ENCODE data around the gene STING1. TPM values are rescaled to one million over a fixed set of nuclear protein-coding genes. Genes with fewer than 3 reads are reported as not detected.
A peak's percentile ranks its signal among the peaks of the same experiment; 100 is the strongest.

STING1 gene
- total and polyA plus RNA-seq, 2 donors (not counting 1 experiment from before 2014, with no cell fraction given) = 70.2 to 78.4 TPM

DNA sequence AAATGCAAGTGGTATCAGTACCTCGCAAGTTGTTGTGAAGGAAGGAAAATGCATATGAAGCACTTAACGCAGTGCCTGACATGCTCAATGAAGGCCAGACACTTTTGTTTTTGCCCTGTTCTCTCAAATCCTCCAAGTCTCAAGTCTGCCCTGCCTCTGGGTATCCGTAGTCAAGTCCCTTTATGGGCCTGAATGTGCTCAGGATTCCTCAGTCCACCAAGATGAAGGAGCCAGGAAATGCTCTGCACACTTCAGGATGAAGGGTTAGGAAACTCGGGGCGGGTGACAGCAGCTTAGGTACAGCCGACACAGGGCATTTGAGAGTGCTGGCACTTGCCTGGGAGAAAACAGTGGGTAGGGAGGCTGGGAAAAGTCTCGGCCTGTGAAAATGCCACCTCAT lies 21.4 kb downstream of the STING1 start:
- H3K27me3 ChIP-seq (ENCODE audit: control insufficient read depth, insufficient read depth, low read length) = no peaks in the 10 kb centered on the region
- no peaks in the 10 kb centered on the region for H3K79me2 ChIP-seq (ENCODE audit: control insufficient read depth, insufficient read depth, low read length)
- no peaks in the 10 kb centered on the region for H3K9me3 ChIP-seq (ENCODE audit: control insufficient read depth, insufficient read depth, low read depth, low read length)
- H3K27ac ChIP-seq (ENCODE audit: insufficient read depth, low read length) = no peak overlapping the region
- no peak overlapping the region for H3K4me3 ChIP-seq (replicated peaks in 1 of 4; ENCODE audit: control extremely low read depth in 1 of 4, insufficient read depth in 1 of 4, low read depth in 3 of 4, low read length in 4 of 4)
- no peak overlapping the region for H2AFZ ChIP-seq (ENCODE audit: low read length)
- H3K9ac ChIP-seq (ENCODE audit: insufficient read depth, low read length) = no peak overlapping the region
- H3K4me2 ChIP-seq (ENCODE audit: extremely low read depth, insufficient read depth, low read length) = no peak overlapping the region
- H3K4me1 ChIP-seq (ENCODE audit: control insufficient read depth, extremely low read depth, insufficient read depth, low read length) = no peaks in the 10 kb centered on the region
- no peaks in the 10 kb centered on the region for H3K36me3 ChIP-seq (ENCODE audit: control insufficient read depth, insufficient read depth, low read length)
- no peak for TF ChIP-seq EZH2 (IDR thresholded peaks at IDR 0.05; ENCODE audit: low read length, missing control alignments)
- TF ChIP-seq, protein P1, sequence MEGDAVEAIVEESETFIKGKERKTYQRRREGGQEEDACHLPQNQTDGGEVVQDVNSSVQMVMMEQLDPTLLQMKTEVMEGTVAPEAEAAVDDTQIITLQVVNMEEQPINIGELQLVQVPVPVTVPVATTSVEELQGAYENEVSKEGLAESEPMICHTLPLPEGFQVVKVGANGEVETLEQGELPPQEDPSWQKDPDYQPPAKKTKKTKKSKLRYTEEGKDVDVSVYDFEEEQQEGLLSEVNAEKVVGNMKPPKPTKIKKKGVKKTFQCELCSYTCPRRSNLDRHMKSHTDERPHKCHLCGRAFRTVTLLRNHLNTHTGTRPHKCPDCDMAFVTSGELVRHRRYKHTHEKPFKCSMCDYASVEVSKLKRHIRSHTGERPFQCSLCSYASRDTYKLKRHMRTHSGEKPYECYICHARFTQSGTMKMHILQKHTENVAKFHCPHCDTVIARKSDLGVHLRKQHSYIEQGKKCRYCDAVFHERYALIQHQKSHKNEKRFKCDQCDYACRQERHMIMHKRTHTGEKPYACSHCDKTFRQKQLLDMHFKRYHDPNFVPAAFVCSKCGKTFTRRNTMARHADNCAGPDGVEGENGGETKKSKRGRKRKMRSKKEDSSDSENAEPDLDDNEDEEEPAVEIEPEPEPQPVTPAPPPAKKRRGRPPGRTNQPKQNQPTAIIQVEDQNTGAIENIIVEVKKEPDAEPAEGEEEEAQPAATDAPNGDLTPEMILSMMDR (conservative IDR thresholded peaks at IDR 0.05 in 1 of 2, IDR thresholded peaks at IDR 0.05 in 1 of 2; ENCODE audit: low read depth in 1 of 2, low read length in 2 of 2) = no peak
- H4K20me1 ChIP-seq (ENCODE audit: control insufficient read depth, extremely low read depth, insufficient read depth, low read length) = no peaks in the 10 kb centered on the region
- DNase-seq (ENCODE audit: low read depth in 2 of 2) = no peak

DNA sequence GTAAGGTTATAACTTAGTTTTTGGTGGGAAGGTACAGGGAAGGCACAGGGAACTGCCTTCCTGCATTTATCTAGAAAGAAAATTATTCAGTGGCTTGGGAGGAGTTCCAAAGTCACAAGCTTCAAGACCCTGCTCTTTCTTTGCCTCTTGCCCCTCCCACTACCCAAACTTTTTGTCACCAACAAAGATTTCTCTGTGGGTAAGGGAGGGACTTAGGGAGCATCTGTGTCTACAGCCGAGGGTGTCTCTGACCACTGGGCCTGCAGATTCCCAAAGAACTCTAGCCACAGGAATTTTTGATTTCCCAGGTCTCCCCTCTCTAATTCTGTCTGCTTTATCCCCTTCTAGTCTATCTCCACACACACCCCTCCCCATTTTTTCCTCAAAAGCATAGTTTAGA lies 22.1 kb downstream of the STING1 start:
- H3K79me2 ChIP-seq (ENCODE audit: control insufficient read depth, insufficient read depth, low read length) = no peaks in the 10 kb centered on the region
- H3K4me2 ChIP-seq (ENCODE audit: extremely low read depth, insufficient read depth, low read length) = no peak overlapping the region
- H3K9me3 ChIP-seq (ENCODE audit: control insufficient read depth, insufficient read depth, low read depth, low read length) = no peaks in the 10 kb centered on the region
- H3K36me3 ChIP-seq (ENCODE audit: control insufficient read depth, insufficient read depth, low read length) = no peaks in the 10 kb centered on the region
- no peaks in the 10 kb centered on the region for H3K27me3 ChIP-seq (ENCODE audit: control insufficient read depth, insufficient read depth, low read length)
- no peak overlapping the region for H3K27ac ChIP-seq (ENCODE audit: insufficient read depth, low read length)
- DNase-seq (ENCODE audit: low read depth in 2 of 2) = peak in 1 of 2 donors; percentile 49
- H3K9ac ChIP-seq (ENCODE audit: insufficient read depth, low read length) = no peak overlapping the region
- no peaks in the 10 kb centered on the region for H4K20me1 ChIP-seq (ENCODE audit: control insufficient read depth, extremely low read depth, insufficient read depth, low read length)
- H3K4me1 ChIP-seq (ENCODE audit: control insufficient read depth, extremely low read depth, insufficient read depth, low read length) = no peaks in the 10 kb centered on the region
- H3K4me3 ChIP-seq (replicated peaks in 1 of 4; ENCODE audit: control extremely low read depth in 1 of 4, insufficient read depth in 1 of 4, low read depth in 3 of 4, low read length in 4 of 4) = no peak overlapping the region
- H2AFZ ChIP-seq (ENCODE audit: low read length) = no peak overlapping the region
- TF ChIP-seq, protein P1 (conservative IDR thresholded peaks at IDR 0.05 in 1 of 2, IDR thresholded peaks at IDR 0.05 in 1 of 2; ENCODE audit: low read depth in 1 of 2, low read length in 2 of 2) = no peak
- no peak for TF ChIP-seq EZH2 (IDR thresholded peaks at IDR 0.05; ENCODE audit: low read length, missing control alignments)

DNA sequence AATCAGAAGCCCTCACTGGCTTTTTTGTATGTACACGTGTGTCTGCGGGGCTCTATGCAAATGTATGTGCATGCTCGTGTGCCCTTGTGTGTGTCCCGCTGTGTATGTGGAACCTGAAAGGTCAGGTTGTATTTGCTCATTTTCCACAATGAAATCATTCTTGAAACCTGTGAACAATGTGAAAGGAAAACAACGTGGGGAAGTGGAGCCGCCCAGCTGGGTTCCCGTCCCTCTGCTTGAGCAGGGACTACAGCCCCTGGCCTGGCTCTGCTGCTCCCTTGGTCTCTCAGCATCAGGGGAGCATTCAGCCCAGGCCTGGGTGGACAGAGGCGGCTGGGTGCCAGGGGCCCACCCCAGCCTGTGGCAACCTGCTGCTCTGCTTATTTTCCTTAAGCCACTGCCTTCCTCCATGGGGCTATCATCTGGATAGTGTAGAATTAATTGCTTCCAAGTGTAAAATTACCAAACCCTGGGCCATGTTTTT lies 23.1 kb downstream of the STING1 start:
- H3K27ac ChIP-seq (ENCODE audit: insufficient read depth, low read length) = no peak overlapping the region
- H3K4me3 ChIP-seq (replicated peaks in 1 of 4; ENCODE audit: control extremely low read depth in 1 of 4, insufficient read depth in 1 of 4, low read depth in 3 of 4, low read length in 4 of 4) = no peak overlapping the region
- H3K9ac ChIP-seq (ENCODE audit: insufficient read depth, low read length) = no peak overlapping the region
- no peaks in the 10 kb centered on the region for H3K36me3 ChIP-seq (ENCODE audit: control insufficient read depth, insufficient read depth, low read length)
- no peaks in the 10 kb centered on the region for H3K27me3 ChIP-seq (ENCODE audit: control insufficient read depth, insufficient read depth, low read length)
- no peak overlapping the region for H2AFZ ChIP-seq (ENCODE audit: low read length)
- no peaks in the 10 kb centered on the region for H3K79me2 ChIP-seq (ENCODE audit: control insufficient read depth, insufficient read depth, low read length)
- no peak overlapping the region for H3K4me2 ChIP-seq (ENCODE audit: extremely low read depth, insufficient read depth, low read length)
- peak in 1 of 2 donors; percentile 32 for DNase-seq (ENCODE audit: low read depth in 2 of 2)
- no peaks in the 10 kb centered on the region for H3K9me3 ChIP-seq (ENCODE audit: control insufficient read depth, insufficient read depth, low read depth, low read length)
- no peaks in the 10 kb centered on the region for H3K4me1 ChIP-seq (ENCODE audit: control insufficient read depth, extremely low read depth, insufficient read depth, low read length)
- no peak for TF ChIP-seq EZH2 (IDR thresholded peaks at IDR 0.05; ENCODE audit: low read length, missing control alignments)
- TF ChIP-seq, protein P1 (conservative IDR thresholded peaks at IDR 0.05 in 1 of 2, IDR thresholded peaks at IDR 0.05 in 1 of 2; ENCODE audit: low read depth in 1 of 2, low read length in 2 of 2) = no peak
- no peaks in the 10 kb centered on the region for H4K20me1 ChIP-seq (ENCODE audit: control insufficient read depth, extremely low read depth, insufficient read depth, low read length)

All from fibroblast of lung (primary cell).